Thoracic aorta endothelial cell (primary cell): Measurements from ENCODE around the gene ARRDC4. TPM values are rescaled to one million over a fixed set of nuclear protein-coding genes. Genes with fewer than 3 reads are reported as not detected.

Source experiments
- total RNA-seq: library from RNA; depleted of rRNA; stranded (reverse); fragments of >200 nt; gene quantifications from 2 replicates; pipeline ENCODE4 v1.2.3, GENCODE V29; 2012

Gene ARRDC4, protein sequence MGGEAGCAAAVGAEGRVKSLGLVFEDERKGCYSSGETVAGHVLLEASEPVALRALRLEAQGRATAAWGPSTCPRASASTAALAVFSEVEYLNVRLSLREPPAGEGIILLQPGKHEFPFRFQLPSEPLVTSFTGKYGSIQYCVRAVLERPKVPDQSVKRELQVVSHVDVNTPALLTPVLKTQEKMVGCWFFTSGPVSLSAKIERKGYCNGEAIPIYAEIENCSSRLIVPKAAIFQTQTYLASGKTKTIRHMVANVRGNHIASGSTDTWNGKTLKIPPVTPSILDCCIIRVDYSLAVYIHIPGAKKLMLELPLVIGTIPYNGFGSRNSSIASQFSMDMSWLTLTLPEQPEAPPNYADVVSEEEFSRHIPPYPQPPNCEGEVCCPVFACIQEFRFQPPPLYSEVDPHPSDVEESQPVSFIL
- total RNA-seq: 1.9 TPM in 2 replicates

DNA sequence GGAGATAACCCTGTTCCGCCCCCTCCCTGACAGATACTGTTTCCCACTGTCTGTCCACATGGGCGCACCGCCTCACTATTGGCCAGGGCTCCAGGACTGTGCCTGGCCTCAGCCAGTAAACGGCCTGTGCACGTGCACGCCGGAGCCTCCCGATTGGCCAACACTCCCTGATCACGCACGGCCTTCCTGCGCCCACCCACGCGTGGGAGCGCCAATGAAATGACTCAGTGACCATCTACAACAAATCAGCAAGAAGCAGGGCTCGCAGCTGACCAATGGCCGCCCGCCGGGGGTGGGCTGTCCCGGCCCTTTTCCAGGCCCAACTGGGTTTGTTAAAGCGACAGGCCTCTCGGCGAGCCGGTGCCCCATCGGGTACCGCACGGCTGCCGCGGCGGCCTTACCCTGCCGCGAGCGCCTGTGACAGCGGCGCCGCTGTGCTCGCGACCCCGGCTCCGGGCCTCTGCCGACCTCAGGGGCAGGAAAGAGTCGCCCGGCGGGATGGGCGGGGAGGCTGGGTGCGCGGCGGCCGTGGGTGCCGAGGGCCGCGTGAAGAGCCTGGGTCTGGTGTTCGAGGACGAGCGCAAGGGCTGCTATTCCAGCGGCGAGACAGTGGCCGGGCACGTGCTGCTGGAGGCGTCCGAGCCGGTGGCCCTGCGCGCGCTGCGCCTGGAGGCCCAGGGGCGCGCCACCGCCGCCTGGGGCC, at the start of gene ARRDC4:
Gene ARRDC4, plus strand, starts transcription at position 340 of the 703 bp plus-strand sequence. Its CDS starts 159 bp downstream, at position 499.

